GM18861 (cell line): ENCODE measurements around the gene CDCP1.
A peak's percentile ranks its signal among the peaks of the same experiment; 100 is the strongest.

Experiments
- ATAC-seq: cut with Tn5 transposase; IDR thresholded peaks from one replicate; pipeline ENCODE4 v1.9.1; 2021; ENCODE audit not compliant: unreplicated experiment

The CDCP1 gene

DNA sequence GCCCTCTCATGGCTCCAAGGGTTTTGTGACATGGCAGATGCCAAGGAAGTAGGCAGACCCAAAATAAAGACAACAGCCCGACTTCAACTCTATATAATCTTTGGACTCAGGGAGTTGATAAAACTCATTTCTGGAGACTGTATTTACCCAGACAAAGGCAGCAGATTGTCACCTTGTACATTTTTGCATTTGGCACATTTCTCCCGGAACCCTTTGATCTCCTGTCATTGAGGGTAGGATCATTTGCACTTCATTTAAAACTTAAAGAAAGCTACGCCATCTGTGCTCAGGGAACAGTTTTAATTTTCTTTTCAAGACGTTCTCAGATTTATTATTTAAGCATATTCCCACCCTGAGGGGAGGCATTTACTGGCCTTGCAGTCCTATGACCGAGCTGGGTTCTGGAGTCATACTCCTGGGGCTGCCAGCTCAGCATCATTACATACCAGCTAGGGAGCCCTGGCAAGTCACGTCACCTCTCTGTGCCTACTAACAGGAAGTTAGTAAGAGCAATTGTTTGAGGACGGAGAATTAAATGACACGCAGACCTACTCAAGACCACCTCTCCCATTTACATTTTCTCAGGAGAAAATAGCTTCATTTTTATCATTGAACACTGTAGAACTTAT, 5.9 kb downstream of the CDCP1 start:
- ATAC-seq = no peak

GRCh38 chr3:45139372-45140140, 6.6 kb downstream of the CDCP1 start:
- ATAC-seq = no peak

- no peak for ATAC-seq
These were observed 8.5 kb downstream of the CDCP1 start for GRCh38 chr3:45137656-45138181.

DNA sequence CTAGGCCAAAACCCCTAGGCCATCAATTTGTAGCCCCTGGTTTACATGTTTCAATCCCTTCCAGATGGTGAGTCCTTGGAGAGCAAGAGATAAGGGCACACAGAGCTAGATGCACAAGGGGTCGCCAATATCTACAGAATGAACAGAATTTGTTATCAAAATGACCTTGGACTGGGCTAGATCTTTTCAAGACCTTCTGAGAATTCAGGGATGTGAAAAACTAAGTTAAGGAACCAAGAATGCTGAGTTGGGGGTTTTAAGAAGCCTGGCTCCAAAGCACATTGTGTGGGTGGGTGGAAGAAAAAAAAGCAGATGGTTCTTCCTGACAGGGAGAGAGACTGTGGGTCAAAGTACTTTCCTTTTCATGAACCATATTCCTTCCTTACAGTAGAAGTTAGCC, 10.2 kb downstream of the CDCP1 start:
- ATAC-seq = no peak

DNA sequence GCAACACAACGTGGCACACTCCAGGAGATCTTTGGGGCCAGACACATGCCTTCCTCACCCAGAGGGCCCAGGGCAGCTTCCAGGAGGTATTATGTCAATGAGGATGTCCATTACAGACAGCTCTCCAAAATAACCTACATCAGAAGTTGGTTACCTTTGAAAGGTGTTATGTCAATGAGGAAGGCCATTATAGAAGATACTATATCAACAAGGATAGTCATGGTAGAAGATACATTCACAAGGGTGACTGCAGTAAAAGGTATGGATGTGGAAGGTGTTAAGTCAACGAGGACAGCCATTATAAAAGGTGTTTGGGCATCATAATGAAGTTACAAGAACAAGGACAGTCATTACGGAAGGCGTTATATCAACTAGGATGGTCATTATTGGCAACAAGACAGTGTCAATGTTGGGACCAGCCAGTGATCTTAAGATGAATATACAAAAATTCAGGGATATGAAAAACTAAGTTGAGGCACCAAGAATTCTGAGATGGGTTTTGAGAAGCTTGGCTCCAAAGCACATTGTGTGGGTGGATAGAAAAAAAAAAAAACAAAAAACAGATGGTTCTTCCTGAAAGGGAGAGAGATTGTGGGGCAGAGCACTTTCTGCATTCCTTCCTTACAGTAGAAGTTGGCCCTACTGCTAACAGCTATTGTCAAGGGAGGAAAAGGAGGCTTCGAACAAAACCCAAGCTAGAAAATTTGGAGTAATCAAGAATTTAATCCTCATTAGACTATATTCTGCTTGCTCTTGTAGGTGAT, 11.2 kb downstream of the CDCP1 start:
- no peak for ATAC-seq

DNA sequence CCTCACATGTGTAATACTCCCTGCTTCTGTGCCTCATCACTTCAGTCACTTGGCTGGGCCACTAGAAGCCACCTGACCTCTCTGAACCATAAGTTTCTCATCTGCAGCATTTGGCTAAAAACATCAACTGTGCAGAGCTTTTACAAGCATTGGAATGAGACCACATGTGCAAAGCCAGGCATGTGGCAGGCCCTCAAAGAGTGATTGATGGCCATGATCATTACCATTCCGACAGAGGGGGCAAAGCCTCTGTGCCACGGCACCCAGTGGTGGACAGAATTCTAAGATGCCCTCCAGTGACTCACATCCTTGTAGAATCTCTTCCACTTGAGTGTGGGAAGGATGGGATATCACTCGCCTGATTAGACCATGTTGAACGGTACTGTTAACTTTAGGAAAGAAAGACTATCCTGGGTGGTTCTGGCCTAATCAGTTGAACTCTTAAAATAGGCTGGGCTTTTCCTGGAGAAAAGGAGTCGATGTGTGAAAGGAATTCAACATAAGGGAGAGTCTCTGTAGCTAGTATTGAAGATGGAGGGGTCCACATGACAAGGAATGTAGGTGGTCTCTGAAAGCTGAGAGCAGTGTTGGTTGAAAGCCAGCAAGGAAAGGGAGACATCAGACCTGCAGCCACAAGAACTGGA, 13.5 kb downstream of the CDCP1 start:
- no peak for ATAC-seq

DNA sequence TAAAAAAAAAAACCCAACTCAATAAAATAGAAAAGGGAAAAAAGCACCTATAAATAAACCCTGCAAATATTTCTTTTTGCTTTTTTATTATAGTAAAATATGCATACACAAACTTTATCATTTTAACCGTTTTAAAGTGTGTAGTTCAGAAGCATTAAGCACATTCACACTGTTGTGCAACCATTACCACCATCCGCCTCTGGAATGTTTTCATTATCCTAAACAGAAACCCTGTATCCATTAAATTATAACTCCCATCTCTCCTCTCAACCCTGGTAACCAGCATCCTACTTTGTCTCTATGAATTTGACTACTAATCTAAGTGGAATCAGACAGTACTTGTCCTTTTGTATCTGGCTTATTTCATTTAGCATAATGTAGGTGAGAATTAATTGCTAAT, 15.0 kb downstream of the CDCP1 start:
- ATAC-seq = no peak

GRCh38 chr3:45130476-45130875, 15.7 kb downstream of the CDCP1 start:
- no peak for ATAC-seq

- ATAC-seq = no peak
These were observed 17.2 kb downstream of the CDCP1 start for GRCh38 chr3:45128950-45129349.

GRCh38 chr3:45127130-45127822, 18.9 kb downstream of the CDCP1 start:
- no peak for ATAC-seq

DNA sequence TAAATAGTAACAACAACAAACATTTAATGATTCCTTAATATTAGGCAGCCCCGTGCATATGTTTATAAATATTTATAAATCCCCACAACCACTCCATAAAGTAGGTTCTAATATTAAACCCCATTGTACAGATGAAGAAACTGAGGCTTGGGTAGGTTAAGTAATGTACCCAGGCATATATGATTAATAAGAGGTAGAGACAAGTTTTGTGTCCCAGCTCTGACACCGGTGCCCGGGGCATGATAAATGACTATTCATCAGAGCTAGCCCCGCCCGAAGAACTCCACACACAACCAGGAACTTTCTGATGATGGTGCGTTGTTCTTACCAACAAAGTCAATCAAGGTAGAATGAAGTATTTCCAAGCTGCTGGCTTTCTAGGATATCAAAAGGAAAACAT, 19.4 kb downstream of the CDCP1 start:
- no peak for ATAC-seq

- no peak for ATAC-seq
These were observed 20.6 kb downstream of the CDCP1 start for GRCh38 chr3:45125550-45126026.

- ATAC-seq = no peak
These were observed 21.2 kb downstream of the CDCP1 start for GRCh38 chr3:45124956-45125355.

GRCh38 chr3:45124352-45124751, 21.8 kb downstream of the CDCP1 start:
- ATAC-seq = no peak

DNA sequence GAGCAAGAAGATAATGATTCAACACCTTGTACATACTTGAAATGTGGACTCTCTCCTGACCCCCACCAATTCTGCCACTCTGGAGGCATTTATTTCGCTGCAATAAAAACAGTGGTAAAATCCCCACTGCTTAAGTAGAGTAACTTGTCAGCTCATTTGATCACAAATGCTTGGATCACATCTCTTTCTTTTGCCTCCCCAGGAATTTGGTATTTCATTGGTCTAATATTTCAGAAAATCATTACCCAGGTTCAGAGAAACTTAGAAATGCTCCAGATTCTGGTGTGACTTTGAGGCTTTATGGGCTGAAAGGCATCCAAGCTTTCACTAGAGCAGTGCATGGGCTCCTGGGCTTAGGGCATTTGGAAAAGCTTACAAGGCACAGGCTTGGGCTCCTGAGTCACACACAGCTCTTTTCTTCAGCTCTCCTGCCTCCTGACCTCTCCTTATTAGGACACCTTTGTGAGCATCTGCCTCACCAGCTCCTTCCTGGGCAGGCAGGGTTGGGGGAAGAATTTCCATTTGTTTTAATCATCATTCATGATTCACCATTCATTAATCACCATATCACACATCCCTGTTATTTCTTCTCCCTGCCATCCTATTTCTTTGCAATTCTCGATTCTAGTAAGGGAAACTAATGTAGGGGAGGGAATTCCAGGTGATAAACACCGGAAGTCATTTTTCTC, 22.5 kb downstream of the CDCP1 start:
- no peak for ATAC-seq

DNA sequence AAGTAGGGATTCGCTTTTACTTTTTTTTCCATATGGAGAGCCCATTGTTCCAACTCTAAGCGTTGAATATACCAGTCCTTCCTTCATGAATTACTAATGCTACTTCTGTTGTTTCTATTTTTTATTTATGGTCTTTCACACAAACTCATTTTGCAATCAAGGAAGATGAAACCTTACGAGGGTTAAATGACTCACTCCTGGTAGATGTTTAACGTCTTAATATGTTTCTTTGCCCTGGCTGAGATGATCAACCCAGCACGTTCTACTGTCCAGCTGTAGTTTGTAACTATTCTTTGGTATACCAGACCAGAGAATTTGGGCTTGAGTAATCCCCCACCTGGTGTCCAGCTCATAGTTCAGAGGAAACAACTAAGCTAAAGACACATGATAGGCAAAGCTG, 23.1 kb downstream of the CDCP1 start:
- ATAC-seq = peak; percentile 88

DNA sequence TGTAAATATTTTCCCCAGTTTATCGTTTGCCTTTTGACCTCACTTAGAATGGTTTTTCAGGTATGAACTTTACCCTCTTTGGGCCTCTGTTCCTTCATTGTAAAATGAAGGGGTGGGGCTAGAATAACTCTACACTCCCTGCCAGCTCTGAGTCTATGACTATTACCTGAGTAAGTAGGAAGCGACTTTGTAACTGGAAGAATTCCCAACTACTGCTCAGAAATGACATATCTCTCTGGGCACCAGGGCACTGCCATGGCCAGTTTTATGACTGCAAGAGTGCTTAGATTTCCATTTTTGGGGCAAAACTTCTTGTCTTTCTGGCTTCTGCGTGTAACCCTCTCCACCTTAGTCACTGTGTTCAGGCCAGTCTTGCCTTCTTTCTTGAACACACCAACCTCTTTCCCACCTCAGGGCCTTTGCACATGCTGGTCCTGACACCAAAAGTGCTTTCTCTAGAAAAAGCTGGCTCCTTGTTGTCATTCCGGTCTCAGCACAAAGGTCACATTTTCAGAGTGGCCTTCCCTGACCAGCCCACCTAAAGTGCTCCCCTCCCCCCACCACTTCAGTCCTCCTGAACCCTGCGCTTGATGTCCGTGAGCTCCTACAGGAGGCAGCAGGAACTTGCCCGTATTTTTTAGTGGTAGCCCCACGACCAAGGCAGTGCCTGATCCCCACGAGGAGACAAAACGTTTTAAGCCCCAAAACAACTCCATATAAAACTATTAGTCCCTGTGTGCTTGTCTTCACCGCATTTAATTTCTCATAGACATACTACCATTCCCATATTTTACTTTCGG, 25.6 kb downstream of the CDCP1 start:
- ATAC-seq = no peak

GRCh38 chr3:45119824-45120358, 26.3 kb downstream of the CDCP1 start:
- ATAC-seq = no peak

- no peak for ATAC-seq
These were observed 26.8 kb downstream of the CDCP1 start for GRCh38 chr3:45119376-45119775.
